SHP77 treated with DMSO at 0.1 percent for 48 hours (cell line): Measurements from ENCODE around the gene CHKA.

ENCODE experiments used
- DNase-seq: peaks from one replicate; lab custom pipeline; 2025; lab: John Stamatoyannopoulos, UW

The CHKA gene

GRCh38 chr11:68121067-68121899, at the start of gene CHKA:
CHKA (minus strand) TSS chr11:68121388; CDS start chr11:68121177, 211 bp downstream.
- DNase-seq = peak; percentile 84

- DNase-seq = no peak
Measured at GRCh38 chr11:68169442-68169841, 48.3 kb upstream of the CHKA start.

GRCh38 chr11:68168694-68169093, 47.5 kb upstream of the CHKA start:
- no peak for DNase-seq

GRCh38 chr11:68167474-68167873, 46.3 kb upstream of the CHKA start:
- no peak for DNase-seq

- no peak for DNase-seq
Measured at GRCh38 chr11:68166969-68167368, 45.8 kb upstream of the CHKA start.

GRCh38 chr11:68165601-68166000, 44.4 kb upstream of the CHKA start:
- DNase-seq = no peak

GRCh38 chr11:68164437-68164836, 43.2 kb upstream of the CHKA start:
- DNase-seq = no peak

- no peak for DNase-seq
Measured at GRCh38 chr11:68163691-68164090, 42.5 kb upstream of the CHKA start.

- no peak for DNase-seq
Measured at GRCh38 chr11:68160100-68160695, 39.0 kb upstream of the CHKA start.

- DNase-seq = no peak
Measured at GRCh38 chr11:68159665-68160064, 38.5 kb upstream of the CHKA start.

GRCh38 chr11:68159161-68159560, 38.0 kb upstream of the CHKA start:
- DNase-seq = no peak

- no peak for DNase-seq
Measured at GRCh38 chr11:68158580-68158979, 37.4 kb upstream of the CHKA start.

GRCh38 chr11:68153742-68154141, 32.6 kb upstream of the CHKA start:
- DNase-seq = no peak

GRCh38 chr11:68150037-68150436, 28.8 kb upstream of the CHKA start:
- no peak for DNase-seq

GRCh38 chr11:68149417-68149816, 28.2 kb upstream of the CHKA start:
- DNase-seq = no peak

GRCh38 chr11:68148879-68149278, 27.7 kb upstream of the CHKA start:
- DNase-seq = no peak

GRCh38 chr11:68148071-68148805, 27.1 kb upstream of the CHKA start:
- no peak for DNase-seq

- DNase-seq = peak; percentile 80
Measured at GRCh38 chr11:68146704-68147474, 25.7 kb upstream of the CHKA start.

GRCh38 chr11:68146010-68146540, 24.9 kb upstream of the CHKA start:
- peak; percentile 21 for DNase-seq

- DNase-seq = no peak
Measured at GRCh38 chr11:68145120-68145866, 24.1 kb upstream of the CHKA start.

- DNase-seq = no peak
Measured at GRCh38 chr11:68143310-68143689, 22.1 kb upstream of the CHKA start.
